DMS79 (cell line): ENCODE measurements around the gene MYL6.
A peak's percentile ranks its signal among the peaks of the same experiment; 100 is the strongest.

Experiments used
- DNase-seq: peaks from one replicate; lab custom pipeline; 2025; lab: John Stamatoyannopoulos, UW

The MYL6 gene

DNA sequence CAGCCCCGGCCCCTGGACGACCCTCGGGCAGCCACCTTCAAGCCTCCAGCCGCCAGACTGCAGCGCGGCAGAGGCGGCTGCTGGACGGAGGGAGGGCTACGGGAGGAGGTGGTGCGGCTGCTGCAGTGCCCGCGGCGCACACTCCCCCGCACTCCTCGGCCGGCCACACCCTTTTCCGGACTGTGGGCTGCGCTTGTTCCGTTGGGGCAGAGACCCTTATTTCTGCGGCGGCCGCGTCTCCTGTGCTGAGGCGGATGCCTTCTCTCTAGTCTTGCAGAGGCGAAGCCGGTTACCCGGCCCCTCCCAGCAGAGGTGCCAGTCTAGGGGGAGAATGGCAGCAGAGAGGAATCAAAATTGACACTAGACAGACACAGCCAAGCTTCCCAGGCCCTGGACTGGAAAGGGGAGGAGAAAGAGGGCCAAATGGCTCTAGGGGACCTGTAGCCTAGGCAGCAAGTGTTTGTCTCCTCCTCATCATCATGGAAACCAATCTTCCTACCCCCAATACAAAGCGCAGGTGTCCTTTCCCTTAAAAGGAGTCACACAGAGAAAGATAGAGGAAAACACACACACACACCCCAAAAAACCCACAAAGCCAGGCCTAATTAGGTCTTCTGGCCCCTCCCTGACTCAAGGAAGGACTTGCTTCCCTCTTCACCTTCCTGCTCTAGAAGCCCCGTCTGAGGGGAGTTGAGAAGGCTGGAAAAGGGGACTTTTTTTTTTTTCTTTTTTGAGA is 28.8 kb upstream of the MYL6 start:
- no peak for DNase-seq

GRCh38 chr12:56129942-56130495 is 28.1 kb upstream of the MYL6 start:
- no peak for DNase-seq

DNA sequence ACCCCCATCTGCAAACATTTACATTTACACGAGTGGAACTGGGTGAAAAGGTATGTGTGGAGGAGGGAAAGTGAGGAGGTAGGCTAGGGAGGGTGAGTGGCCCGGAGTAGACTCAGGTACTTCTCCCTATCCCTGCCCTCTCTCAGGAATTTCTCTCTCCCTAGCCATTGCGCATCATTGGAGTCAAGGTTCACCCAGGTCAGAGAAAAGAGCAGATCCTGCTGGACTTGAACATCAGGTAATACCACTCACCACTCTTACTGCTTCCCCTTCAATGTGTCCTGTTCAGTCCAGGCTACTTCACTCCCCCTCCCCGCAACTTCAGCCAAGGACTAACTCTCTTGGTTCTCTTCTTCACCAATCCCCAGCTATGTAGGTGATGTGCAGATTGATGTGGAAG is 27.3 kb upstream of the MYL6 start:
- no peak for DNase-seq

GRCh38 chr12:56134897-56135296 is 23.3 kb upstream of the MYL6 start:
- DNase-seq, result no peak

- no peak for DNase-seq
Measured at GRCh38 chr12:56137853-56138571, 20.1 kb upstream of the MYL6 start.

DNA sequence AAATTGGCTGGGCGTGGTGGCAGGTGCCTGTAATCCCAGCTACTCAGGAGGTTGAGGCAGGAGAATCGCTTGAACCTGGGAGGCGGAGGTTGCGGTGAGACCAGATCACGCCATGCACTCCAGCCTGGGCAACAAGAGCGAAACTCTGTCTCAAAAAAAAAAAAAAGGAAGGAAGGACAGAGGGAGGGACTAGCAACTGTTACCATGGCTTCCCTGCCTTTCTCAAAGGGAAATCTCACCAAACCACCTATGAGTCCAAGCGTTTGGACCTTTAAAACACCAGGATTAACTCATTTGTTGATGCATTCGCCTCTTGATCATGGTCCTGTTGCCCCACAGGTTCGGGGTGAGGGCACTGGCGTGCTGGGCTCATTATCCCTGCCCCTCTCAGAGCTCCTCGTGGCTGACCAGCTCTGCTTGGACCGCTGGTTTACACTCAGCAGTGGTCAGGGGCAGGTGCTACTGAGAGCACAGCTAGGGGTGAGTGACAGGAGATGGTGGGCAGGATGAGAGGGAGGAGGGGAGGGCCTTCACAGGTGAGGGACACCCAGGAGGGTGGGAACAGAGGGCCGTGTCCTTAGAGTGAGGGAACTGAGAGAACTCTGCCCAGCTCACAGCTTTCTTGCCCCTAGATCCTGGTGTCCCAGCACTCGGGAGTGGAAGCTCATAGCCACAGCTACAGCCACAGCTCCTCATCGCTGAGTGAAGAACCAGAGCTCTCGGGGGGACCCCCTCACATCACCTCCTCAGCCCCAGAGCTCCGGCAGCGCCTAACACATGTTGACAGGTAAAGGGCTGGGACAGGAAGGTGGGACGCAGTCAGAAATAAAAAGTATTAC is 16.0 kb upstream of the MYL6 start:
- no peak for DNase-seq

GRCh38 chr12:56143217-56143616 is 14.9 kb upstream of the MYL6 start:
- no peak for DNase-seq

- no peak for DNase-seq
Measured at GRCh38 chr12:56143870-56144269, 14.3 kb upstream of the MYL6 start.

GRCh38 chr12:56145217-56145616 is 12.9 kb upstream of the MYL6 start:
- no peak for DNase-seq

DNA sequence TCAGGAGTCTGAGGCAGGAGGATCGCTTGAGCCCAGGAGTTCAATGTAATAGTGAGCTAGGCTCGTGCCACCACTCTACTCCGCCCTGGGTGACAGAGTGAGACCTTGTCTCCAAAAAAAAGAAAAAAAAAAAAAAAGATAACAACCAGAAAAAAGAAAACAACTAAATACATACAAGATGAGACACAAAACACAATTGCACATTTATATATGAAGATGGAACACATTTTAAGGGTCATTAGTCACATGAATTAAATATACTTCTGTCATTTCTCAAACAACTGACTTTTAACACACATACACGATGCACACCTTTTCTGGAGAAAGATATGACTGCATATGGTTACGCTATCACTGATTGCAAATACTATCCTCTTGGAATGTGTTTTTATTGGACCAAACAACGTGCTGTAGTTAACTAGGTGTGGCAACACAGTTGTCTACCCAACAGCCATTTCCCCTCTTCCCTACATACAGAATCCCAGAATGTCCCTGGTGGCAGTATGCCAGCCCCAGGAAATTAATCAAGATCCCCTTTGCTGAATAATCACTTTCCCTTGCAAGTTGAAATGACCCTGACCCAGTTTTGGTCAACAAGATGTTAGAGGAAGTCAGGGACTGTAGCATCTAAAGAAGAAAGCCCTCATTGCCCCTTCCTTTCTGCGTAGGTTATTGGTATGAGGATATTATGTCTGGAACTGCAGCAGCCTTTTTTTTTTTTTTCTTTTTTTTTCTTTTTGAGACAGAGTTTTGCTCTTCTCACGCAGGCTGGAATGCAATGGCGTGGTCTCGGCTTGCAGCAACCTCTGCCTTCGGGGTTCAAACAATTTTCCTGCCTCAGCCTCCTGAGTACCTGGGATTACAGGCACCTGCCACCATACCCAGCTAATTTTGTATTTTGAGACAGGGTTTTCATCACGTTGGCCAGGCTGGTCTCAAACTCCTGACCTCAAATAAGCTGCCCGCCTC is 11.4 kb upstream of the MYL6 start:
- DNase-seq, result no peak

DNA sequence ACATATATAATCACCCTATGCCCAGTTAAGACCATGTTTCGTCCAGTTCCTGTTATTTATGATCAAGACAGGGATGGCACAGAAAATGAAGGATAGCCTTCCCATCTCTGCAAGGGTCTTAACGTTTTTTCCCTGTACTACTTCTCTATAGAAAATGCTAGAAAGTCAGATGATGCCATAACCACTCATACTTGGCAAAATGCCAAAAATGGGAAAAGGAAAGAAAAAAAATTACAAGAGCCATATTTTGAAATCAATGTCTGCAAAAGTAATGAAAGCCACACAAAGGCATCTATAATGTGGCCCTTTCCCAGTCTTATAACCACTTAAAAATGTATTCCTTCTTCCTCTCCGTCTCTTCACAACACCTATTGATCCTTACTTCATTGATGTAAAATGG is 7.6 kb upstream of the MYL6 start:
- no peak for DNase-seq

DNA sequence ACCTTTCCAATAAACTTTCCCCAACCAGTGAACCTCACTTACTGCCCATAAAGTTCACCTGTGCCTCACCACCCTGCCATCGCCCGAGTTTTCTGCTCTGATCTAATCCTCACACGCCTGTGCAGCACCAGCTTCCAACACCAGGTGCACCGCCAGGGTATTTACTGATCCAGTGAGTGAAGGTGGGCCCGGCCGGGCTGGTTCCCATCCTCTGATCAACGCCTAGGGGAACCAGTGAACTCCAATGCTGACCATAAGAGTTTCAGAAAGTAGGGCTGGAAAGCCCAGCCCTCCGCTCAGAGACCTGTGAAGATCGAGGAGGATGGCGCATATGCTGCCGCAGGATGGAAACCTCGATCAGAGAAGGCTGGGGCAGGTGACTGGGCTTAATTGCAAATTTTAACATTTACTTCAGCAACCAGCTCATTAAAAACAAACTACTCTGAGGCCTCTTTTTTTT is 6.5 kb upstream of the MYL6 start:
- no peak for DNase-seq

DNA sequence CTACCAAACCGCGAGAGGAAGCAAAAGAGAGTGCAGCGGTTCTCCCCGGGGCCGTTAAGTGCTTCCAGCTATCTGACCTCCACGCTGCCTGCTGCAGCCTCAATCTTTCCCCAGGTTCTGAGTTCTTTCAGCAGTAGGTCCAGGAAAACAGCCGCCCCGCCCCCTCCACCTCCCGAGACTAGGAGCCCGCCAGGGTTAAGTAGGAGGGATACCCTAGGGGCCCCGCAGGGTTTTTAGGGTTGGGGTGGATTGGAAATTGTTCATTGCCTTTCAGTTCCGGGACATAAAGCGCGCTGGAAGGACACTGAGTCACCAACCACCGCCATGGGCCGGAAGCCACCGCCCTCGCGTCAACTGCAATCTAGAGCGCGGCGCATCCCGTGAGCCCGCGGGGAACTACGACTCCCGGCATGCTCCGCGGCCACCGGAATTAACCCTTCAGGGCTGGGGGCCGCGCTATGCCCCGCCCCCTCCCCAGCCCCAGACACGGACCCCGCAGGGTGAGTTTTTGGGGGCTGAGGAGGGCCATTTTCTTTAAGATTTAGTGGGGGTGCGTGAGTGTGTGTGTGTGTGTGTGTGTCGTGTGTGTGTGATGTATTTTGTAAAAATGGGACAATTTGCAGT is 5.9 kb upstream of the MYL6 start, which contains the start of gene MYL6B:
Gene MYL6B, plus strand, starts transcription at position 456 of the 624 bp plus-strand sequence. CDS start 1,332 bp downstream, outside the sequence.
- peak; percentile 54 for DNase-seq

DNA sequence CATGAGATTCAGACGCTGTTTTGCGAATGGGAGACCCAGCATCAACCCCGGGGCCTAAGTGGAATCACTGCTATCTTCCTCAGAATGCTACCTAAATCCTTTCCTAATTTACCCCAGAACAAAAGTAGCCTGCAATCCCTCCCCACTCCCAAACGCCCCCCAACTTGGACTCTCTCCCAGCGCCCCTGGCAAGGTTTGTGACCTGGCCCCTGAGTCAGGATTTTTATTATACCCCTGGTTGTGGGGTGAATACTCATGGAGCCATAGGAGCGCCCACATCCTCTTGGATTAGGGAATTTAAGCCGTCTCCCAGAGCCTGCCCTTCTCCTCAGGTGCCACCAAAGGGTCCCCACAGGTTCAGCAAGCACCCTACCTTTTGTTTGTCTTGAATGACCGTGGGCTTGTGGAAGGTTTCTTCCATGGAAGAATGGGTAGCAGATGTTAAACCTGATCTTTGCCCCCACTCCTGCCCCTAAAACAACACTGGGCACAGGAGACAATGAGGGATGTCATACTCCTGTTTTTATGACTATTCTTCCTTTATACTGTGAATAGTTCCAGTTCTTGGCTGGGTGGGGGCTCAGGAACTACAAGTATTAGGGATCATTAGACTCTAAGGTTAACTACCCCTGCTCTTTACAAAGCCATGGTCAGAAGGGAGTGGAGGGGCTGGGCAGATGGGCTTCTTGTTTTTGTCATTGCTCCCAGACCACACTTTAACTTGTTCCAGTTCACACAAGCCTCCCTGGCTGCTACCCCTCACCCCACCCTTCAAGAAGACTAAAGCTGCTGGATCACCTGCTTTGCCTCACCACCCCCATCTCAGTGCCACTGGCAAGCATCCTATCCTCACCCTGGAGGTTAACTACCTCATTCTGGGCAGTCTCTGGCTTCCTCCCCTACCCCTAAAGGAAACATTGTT is 5.1 kb upstream of the MYL6 start:
- DNase-seq, result no peak

GRCh38 chr12:56153678-56154065 is 4.5 kb upstream of the MYL6 start:
- DNase-seq, result no peak

- no peak for DNase-seq
Measured at GRCh38 chr12:56154246-56154771, 3.9 kb upstream of the MYL6 start.

GRCh38 chr12:56154818-56155217 is 3.3 kb upstream of the MYL6 start:
- no peak for DNase-seq

- no peak for DNase-seq
Measured at GRCh38 chr12:56155256-56155845, 2.8 kb upstream of the MYL6 start.
